ENCODE results near the gene NPC1L1. TPM values are rescaled to one million over a fixed set of nuclear protein-coding genes. Genes with fewer than 3 reads are reported as not detected.
A peak's percentile ranks its signal among the peaks of the same experiment; 100 is the strongest.

The NPC1L1 gene
- total and polyA plus RNA-seq, 2 of the 13 experiments (the other 11 are each of a cell fraction or from before 2014, with no cell fraction given) = 4.8 to 14.5 TPM

GRCh38 chr7:44573464-44574286, 32.5 kb upstream of the NPC1L1 start, which contains the start of gene DDX56 (continued):
- TF ChIP-seq SKIL (CRISPR knock-in tag; IDR thresholded peaks at IDR 0.05; ENCODE audit: borderline replicate concordance) = no peak
- peak; percentile 98 for TF ChIP-seq ZFP37 (CRISPR knock-in tag; IDR thresholded peaks at IDR 0.05; ENCODE audit: borderline replicate concordance)
- no peak for TF ChIP-seq NR2F6 (IDR thresholded peaks at IDR 0.05)
- peak; percentile 50; the same call in 1 of the 2 replicates for TF ChIP-seq NR2F6 (CRISPR knock-in tag; IDR thresholded peaks at IDR 0.05)
- no peak for TF ChIP-seq PHB2 (IDR thresholded peaks at IDR 0.05; ENCODE audit: partially characterized antibody)
- no peak; the same call in 1 of the 2 replicates for TF ChIP-seq ZNF558 (CRISPR knock-in tag; IDR thresholded peaks at IDR 0.05; ENCODE audit: borderline replicate concordance)
- TF ChIP-seq ASH2L (IDR thresholded peaks at IDR 0.05; ENCODE audit: insufficient read length, low read depth, low read length) = no peak
- peak; percentile 80; the same call in 1 of the 2 replicates for TF ChIP-seq NR1H2 (CRISPR knock-in tag; IDR thresholded peaks at IDR 0.05; ENCODE audit: borderline replicate concordance, low read depth)
- peak; percentile 97 for TF ChIP-seq MXD4 (CRISPR knock-in tag; IDR thresholded peaks at IDR 0.05)
- TF ChIP-seq THAP7 (CRISPR knock-in tag; IDR thresholded peaks at IDR 0.05) = peak; percentile 61; the same call in 1 of the 2 replicates
- TF ChIP-seq ZGPAT (CRISPR knock-in tag; IDR thresholded peaks at IDR 0.05) = peak; percentile 94
- TF ChIP-seq IRF2 (CRISPR knock-in tag; IDR thresholded peaks at IDR 0.05) = peak; percentile 80
- no peak for TF ChIP-seq HNRNPH1 (optimal IDR thresholded peaks at IDR 0.05; ENCODE audit: low read depth, low read length)
- peak; percentile 92 for TF ChIP-seq HOXD1 (CRISPR knock-in tag; IDR thresholded peaks at IDR 0.05)
- no peak; the same call in none of the 2 replicates for TF ChIP-seq ZNF44 (CRISPR knock-in tag; IDR thresholded peaks at IDR 0.05)
- peak; percentile 91 for TF ChIP-seq YY1 (IDR thresholded peaks at IDR 0.05; ENCODE audit: insufficient read depth, insufficient replicate concordance, low read depth, low read length)
- peak; percentile 98 for TF ChIP-seq HNRNPLL (IDR thresholded peaks at IDR 0.05; ENCODE audit: low read depth, low read length, poor library complexity, severe bottlenecking)
- peak in 1 of 2 experiments; percentile 86; a peak in 2 of 4 replicates for TF ChIP-seq POLR2A (IDR thresholded peaks at IDR 0.05; ENCODE audit: insufficient read depth in 1 of 2, low read depth in 2 of 2, low read length in 2 of 2)
- TF ChIP-seq PPARG (CRISPR knock-in tag; conservative IDR thresholded peaks at IDR 0.05) = peak; percentile 52; the same call in 1 of the 2 replicates
- TF ChIP-seq NFE2 (CRISPR knock-in tag; IDR thresholded peaks at IDR 0.05) = no peak
- TF ChIP-seq MTA1 (CRISPR knock-in tag; IDR thresholded peaks at IDR 0.05; ENCODE audit: borderline replicate concordance) = peak; percentile 53
- TF ChIP-seq ZNF552 (CRISPR knock-in tag; IDR thresholded peaks at IDR 0.05; ENCODE audit: borderline replicate concordance) = peak; percentile 88
- peak; percentile 56; the same call in 1 of the 2 replicates for TF ChIP-seq KDM4B (CRISPR knock-in tag; IDR thresholded peaks at IDR 0.05)
- peak; percentile 65 for TF ChIP-seq TGIF2 (CRISPR knock-in tag; IDR thresholded peaks at IDR 0.05)
- TF ChIP-seq SIN3B (IDR thresholded peaks at IDR 0.05; ENCODE audit: low read length) = 0 out of 2 replicates have a peak, but pooled peaks have one; percentile 6
- TF ChIP-seq PHF20 (CRISPR knock-in tag; IDR thresholded peaks at IDR 0.05) = peak; percentile 92

All from HepG2 (cell line).